GM13977 (cell line): Measurements from ENCODE around the gene GFRA4.

Source experiments
- DNase-seq: peaks from one replicate; pipeline ENCODE4 v3.0.0; 2012; ENCODE audit warnings: low spot score
- in situ Hi-C: fragments of 300-500 bp; cut with MboI; formaldehyde crosslinking; loops from one replicate; pipeline ENCODE4 v1.12.0; 2022; ENCODE audit warnings: low sequenced_read_pairs, low pct_unique_long_range_greater_than_20kb, mixed read lengths, inconsistent platforms; ENCODE audit not compliant: unreplicated experiment
- TF ChIP-seq, protein P1 (sequence below): IDR thresholded peaks from 2 replicates; pipeline ENCODE4 v1.5.1; 2012; ENCODE audit warnings: mild to moderate bottlenecking, control low read depth; ENCODE audit not compliant: insufficient read depth; ENCODE audit errors: extremely low read depth, missing control alignments

Gene GFRA4

DNA sequence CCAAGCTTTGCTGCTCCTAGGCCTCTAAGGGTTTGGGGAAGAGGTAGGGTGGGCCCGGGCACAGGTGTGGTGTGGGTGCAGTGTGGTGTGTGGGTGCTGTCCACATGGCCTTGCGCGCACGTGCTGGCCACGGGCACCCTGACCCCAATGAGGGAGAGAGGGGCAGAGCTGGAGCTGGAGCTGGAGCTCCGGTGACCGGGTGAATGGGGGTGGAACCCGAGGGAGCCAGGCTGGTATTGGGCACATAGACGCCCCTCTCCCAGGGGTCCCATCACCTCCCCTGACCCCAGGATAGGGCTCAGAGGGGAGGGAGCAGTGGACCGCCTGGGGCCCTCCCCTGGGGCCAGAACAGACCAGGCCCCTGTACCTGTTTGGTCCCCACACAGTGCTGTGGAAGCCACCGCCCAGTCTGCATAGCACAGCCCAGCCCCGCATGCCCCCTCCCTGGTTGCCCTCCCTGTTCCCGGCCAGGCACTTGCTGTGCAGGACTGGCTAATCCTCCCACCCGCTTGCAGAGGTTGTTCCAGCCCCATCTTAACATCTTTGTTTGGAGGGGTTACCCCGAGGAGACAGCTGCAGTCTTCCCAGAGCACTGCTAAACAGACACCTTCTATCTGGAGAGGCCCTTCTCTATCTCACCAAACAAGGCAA is 17.6 kb upstream of the GFRA4 start:
- no peak for DNase-seq
- in situ Hi-C loops = no loop called here
- TF ChIP-seq, protein P1, sequence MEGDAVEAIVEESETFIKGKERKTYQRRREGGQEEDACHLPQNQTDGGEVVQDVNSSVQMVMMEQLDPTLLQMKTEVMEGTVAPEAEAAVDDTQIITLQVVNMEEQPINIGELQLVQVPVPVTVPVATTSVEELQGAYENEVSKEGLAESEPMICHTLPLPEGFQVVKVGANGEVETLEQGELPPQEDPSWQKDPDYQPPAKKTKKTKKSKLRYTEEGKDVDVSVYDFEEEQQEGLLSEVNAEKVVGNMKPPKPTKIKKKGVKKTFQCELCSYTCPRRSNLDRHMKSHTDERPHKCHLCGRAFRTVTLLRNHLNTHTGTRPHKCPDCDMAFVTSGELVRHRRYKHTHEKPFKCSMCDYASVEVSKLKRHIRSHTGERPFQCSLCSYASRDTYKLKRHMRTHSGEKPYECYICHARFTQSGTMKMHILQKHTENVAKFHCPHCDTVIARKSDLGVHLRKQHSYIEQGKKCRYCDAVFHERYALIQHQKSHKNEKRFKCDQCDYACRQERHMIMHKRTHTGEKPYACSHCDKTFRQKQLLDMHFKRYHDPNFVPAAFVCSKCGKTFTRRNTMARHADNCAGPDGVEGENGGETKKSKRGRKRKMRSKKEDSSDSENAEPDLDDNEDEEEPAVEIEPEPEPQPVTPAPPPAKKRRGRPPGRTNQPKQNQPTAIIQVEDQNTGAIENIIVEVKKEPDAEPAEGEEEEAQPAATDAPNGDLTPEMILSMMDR = no peak

DNA sequence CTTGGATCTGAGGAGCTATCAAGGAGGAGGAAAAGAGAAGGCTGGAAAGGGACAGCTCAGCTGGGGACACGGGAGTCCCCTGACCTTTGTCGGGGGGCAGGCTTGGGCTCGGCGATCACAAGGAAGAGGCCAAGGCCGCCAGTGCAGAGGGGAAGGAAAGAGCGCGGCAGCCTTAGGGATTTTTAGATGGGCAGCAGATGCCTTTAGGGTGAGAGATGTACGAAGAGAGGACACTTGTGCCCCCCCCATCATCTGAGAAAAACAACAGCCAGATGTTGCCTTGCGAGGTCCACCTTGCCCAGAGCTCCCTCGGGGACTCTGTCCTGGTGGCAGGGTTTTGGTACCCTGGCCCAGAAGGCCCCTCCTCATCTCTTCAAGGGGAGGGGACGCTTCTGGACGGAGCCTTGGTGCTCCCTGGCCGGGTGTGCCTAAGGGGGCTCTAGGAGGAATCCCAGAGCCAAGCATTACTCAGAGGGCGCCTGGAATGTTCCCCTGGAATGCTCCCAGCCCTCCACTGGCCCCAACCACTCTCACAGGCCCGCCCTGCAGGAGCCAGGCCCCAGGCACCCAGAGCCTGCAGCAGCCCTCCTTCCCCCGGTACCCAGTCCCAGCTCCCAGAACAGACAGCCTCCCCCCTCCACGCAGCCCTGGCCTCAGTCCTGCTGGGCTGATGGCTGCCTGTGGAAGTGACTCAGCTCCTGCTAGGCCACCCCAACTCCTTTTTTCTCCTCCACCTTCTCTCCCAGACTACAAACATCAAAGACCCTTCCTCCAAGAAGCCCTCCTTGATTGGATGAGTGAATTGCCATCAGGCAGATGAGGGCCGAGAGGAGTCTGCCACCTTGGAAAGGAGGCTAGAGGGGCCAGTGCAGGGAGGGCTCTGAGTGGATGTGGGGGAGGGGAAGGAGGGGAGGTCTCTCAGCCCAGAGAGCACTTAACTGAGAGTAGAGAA is 16.8 kb upstream of the GFRA4 start:
- DNase-seq = no peak
- TF ChIP-seq, protein P1 = no peak
- in situ Hi-C loops = no loop called here

DNA sequence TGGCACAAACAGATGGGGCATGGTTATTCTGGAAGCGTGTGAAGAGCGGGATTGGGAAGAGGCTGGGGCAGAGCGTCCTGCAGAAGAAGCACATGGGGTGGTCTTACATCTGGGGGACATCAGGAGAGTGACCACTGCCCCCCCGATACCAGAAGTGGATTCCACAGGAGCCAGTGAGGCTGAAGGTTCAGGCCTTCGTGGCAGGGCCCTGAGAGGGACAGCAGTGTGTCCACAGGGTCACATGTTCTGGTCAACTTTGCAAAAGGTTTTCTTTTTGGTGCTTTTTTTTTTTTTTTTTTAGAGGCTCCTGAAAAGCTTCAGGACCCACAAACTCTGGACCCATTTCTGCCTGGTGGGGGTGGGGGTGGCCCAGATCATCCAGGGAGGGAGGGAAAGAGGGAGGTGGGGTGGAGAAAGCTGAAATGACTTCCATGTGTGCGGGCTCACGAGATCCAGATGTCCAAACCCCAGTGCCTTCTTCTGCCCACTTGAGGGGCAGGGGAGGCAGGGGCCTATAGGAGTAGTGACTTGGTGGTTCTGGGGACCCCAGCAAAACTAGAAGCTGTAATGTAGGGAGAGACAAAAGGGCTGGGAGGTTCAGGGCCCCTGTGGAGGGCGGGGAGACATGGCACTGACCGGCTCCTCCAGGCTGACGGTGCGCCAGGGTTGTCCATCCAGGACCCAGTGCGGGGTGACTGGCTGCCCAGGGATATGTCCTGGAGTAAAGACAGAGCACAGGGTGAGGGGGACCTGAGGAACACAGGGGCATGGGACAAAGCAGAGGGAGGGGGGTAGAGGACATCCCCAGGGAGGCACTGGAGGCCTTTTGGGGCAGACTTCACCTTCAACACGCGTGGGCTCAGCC is 15.9 kb upstream of the GFRA4 start:
- in situ Hi-C loops = no loop called here
- no peak for DNase-seq
- TF ChIP-seq, protein P1 = no peak

DNA sequence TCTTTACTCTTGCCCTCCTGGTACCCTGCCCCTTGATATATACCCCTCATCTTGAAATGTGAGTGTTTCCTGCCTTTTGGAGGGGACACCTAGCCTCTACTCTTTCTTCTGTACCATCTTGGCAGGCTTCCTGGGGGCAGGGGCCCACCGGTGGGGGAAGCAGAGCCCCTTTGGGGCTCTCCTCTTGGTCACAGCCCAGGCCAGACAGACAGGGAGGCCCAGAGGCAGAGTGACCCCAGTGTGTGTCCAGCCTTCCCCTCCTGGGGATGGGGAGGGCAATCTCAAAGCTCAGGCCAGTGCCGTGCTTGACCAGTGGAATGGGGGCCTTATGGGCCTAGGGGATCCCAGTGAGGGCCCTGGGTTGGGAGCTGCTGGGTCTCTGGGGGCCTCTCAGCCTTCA is 15.0 kb upstream of the GFRA4 start:
- no peak for DNase-seq
- TF ChIP-seq, protein P1 = no peak
- in situ Hi-C loops = no loop called here

DNA sequence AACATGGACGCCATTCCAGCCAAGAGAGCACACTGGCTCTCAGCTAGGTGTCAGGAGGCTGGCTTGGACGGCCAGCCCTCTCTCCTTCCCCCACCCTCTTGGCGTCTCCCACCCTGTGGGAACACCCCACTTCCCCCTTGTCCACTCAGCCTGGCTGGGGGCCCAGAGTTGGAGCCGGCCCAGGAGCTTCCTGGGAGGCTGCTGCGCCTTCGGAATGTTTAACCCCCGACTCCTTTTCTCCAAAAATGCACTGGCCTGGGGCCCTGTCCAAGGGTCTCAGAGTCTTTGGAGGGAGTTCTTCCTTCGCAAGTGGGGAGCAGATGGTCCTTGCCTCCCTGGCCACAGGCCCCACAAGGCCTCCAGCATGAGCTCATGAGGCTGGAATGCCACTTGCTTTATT is 14.5 kb upstream of the GFRA4 start:
- TF ChIP-seq, protein P1 = no peak
- in situ Hi-C loops = no loop called here
- no peak for DNase-seq
